HCT116 (cell line): ENCODE measurements around the gene TSHZ1. TPM values are rescaled to one million over a fixed set of nuclear protein-coding genes. Genes with fewer than 3 reads are reported as not detected.

Experiments
- ATAC-seq: fragments of 200-7000 bp; cut with Tn5 transposase; 2 replicates; pipeline ENCODE4 v1.9.1; 2020; ENCODE audit warnings: mild to moderate bottlenecking, moderate library complexity
- BruUV-seq: library from RNA; stranded (reverse); fragments of 400-500 nt; replicated peaks from 2 replicates; lab custom pipeline; 2021; lab: Mats Ljungman, UMichigan
- CTCF ChIA-PET: fragments of 300-600 bp; sonication (Branson Sonifier 250); formaldehyde crosslinking; loops from one replicate; lab custom pipeline; 2021; ENCODE audit warnings: antibody characterized with exemption; lab: Charles Lee
- POLR2A ChIA-PET: fragments of 300-600, 350-600 bp; sonication (Branson Sonifier 250); formaldehyde crosslinking; loops from one replicate; lab custom pipeline; 2021; ENCODE audit warnings: antibody characterized with exemption; lab: Charles Lee
- RAD21 ChIA-PET, 2 experiments: fragments of 300-600 bp; sonication (Branson Sonifier 250); formaldehyde crosslinking; loops; one replicate each; lab custom pipeline; 2023; ENCODE audit warnings: low total read pairs in 2 of 2; ENCODE audit not compliant: uncharacterized antibody in 2 of 2, unreplicated experiment in 2 of 2, low non-redundant PET in 1 of 2; lab: Charles Lee
- DNase-seq: peaks from one replicate; pipeline ENCODE4 v3.0.0-alpha.2; 2010; ENCODE audit warnings: low read depth, low spot score
- H2AFZ ChIP-seq: fragments of 200-600 bp; shearing (Covaris generic), sonication (generic); 2 replicates; pipeline ENCODE4 v1.6.1; 2017; ENCODE audit warnings: low read depth, mixed run types, mixed read lengths, antibody characterized with exemption, low read length; ENCODE audit not compliant: poor library complexity, severe bottlenecking
- H3K27ac ChIP-seq: 2 replicates; pipeline ENCODE4 v1.5.1; 2012; ENCODE audit warnings: low read depth, low read length
- H3K27me3 ChIP-seq: fragments of 200-600 bp; sonication (generic); 2 replicates; pipeline ENCODE4 v1.6.1; 2016; ENCODE audit warnings: mixed run types, low read length, mixed read lengths; ENCODE audit not compliant: insufficient read depth
- H3K36me3 ChIP-seq, 2 experiments: fragments of 200-500 bp in 1 of 2; fragments of 200-600 bp in 1 of 2; sonication (Bioruptor generic) in 1 of 2; sonication (generic) in 1 of 2; 2 replicates each; pipeline versions ENCODE4 v1.5.1 to v1.6.1; 2014 to 2016; ENCODE audit warnings: low read length in 2 of 2, inconsistent platforms in 1 of 2, mixed read lengths in 1 of 2, mixed run types in 1 of 2; ENCODE audit not compliant: insufficient read depth in 2 of 2, control insufficient read depth in 1 of 2
- H3K4me1 ChIP-seq, 2 experiments: fragments of 200-600 bp in 1 of 2; sonication (generic) in 1 of 2; 2 replicates each; pipeline versions ENCODE4 v1.5.1 to v1.6.1; 2012 to 2017; ENCODE audit warnings: low read length in 2 of 2, inconsistent platforms in 1 of 2, mild to moderate bottlenecking in 1 of 2, mixed read lengths in 1 of 2, mixed run types in 1 of 2, moderate library complexity in 1 of 2; ENCODE audit not compliant: insufficient read depth in 2 of 2, control insufficient read depth in 1 of 2
- H3K4me2 ChIP-seq: fragments of 200-600 bp; sonication (generic); 2 replicates; pipeline ENCODE4 v1.6.1; 2017; ENCODE audit warnings: mixed run types, low read length, mixed read lengths
- H3K4me3 ChIP-seq, 2 experiments: fragments of 200-600 bp in 1 of 2; sonication (generic) in 1 of 2; replicated peaks in 1 of 2; 2 replicates each; pipeline ENCODE4 v1.5.1; 2011 to 2016; ENCODE audit warnings: low read length in 2 of 2, control low read depth in 1 of 2, low read depth in 1 of 2, mild to moderate bottlenecking in 1 of 2, mixed read lengths in 1 of 2, mixed run types in 1 of 2
- H3K79me2 ChIP-seq: fragments of 200-600 bp; sonication (generic); 2 replicates; pipeline ENCODE4 v1.6.1; 2017; ENCODE audit warnings: mild to moderate bottlenecking, mixed run types, low read length, moderate library complexity, mixed read lengths; ENCODE audit not compliant: insufficient read depth
- H3K9ac ChIP-seq: fragments of 200-600 bp; sonication (generic); 2 replicates; pipeline ENCODE4 v1.6.1; 2016; ENCODE audit warnings: low read length, mixed read lengths
- H3K9me2 ChIP-seq: fragments of 200-600 bp; sonication (generic), shearing (Covaris generic); 2 replicates; pipeline ENCODE4 v1.6.1; 2017; ENCODE audit warnings: mixed run types, mild to moderate bottlenecking, moderate library complexity; ENCODE audit not compliant: insufficient read depth
- H3K9me3 ChIP-seq, 2 experiments: fragments of 200-500 bp in 1 of 2; fragments of 200-600 bp in 1 of 2; sonication (Bioruptor generic) in 1 of 2; sonication (generic) in 1 of 2; 2 replicates each; pipeline ENCODE4 v1.6.1; 2014 to 2017; ENCODE audit warnings: low read length in 2 of 2, mixed read lengths in 2 of 2, inconsistent platforms in 1 of 2, low read depth in 1 of 2, mild to moderate bottlenecking in 1 of 2, mixed run types in 1 of 2, moderate library complexity in 1 of 2; ENCODE audit not compliant: control insufficient read depth in 1 of 2, insufficient read depth in 1 of 2
- H4K20me1 ChIP-seq: fragments of 200-600 bp; sonication (generic), shearing (Covaris generic); 2 replicates; pipeline ENCODE4 v1.6.1; 2017; ENCODE audit warnings: mixed run types, mild to moderate bottlenecking, moderate library complexity; ENCODE audit not compliant: insufficient read depth
- CTCF ChIP-seq, 3 experiments: fragments of 200-600 bp in 1 of 3; sonication (generic) in 1 of 3; IDR thresholded peaks in 2 of 3; conservative IDR thresholded peaks in 1 of 3; 2 replicates each; pipeline ENCODE4 v1.5.1; 2012 to 2017; ENCODE audit warnings: low read depth in 2 of 3, low read length in 2 of 3, antibody characterized with exemption in 1 of 3, borderline replicate concordance in 1 of 3, control low read depth in 1 of 3, mild to moderate bottlenecking in 1 of 3, mixed read lengths in 1 of 3, mixed run types in 1 of 3, moderate library complexity in 1 of 3; ENCODE audit not compliant: insufficient read depth in 1 of 3
- EZH2phosphoT487 ChIP-seq: fragments of 200-600 bp; IDR thresholded peaks from 2 replicates; pipeline ENCODE4 v1.6.1; 2018; ENCODE audit warnings: antibody characterized with exemption, borderline replicate concordance
- POLR2A ChIP-seq: IDR thresholded peaks from 2 replicates; pipeline ENCODE4 v1.7.0; 2011; ENCODE audit warnings: borderline replicate concordance; ENCODE audit not compliant: insufficient read depth, insufficient read length; ENCODE audit errors: extremely low read depth
- POLR2AphosphoS5 ChIP-seq: IDR thresholded peaks from 2 replicates; pipeline ENCODE4 v1.6.1; 2011; ENCODE audit warnings: mild to moderate bottlenecking, low read depth, low read length, moderate library complexity
- RAD21 ChIP-seq: IDR thresholded peaks from 2 replicates; pipeline ENCODE4 v1.6.1; 2012; ENCODE audit warnings: low read depth, mild to moderate bottlenecking
- intact Hi-C: fragments of 100-400 bp; cut with micrococcal nuclease; formaldehyde crosslinking; loops from 2 replicates; pipeline ENCODE4 v1.10.0; 2022
- total RNA-seq: library from RNA; stranded (reverse); gene quantifications from one replicate; pipeline ENCODE4 v1.2.1, GENCODE V29; 2021; ENCODE audit not compliant: unreplicated experiment
- TF ChIP-seq, protein P1 (sequence below): IDR thresholded peaks from 2 replicates; pipeline ENCODE4 v1.6.1; 2012

Gene TSHZ1
- total RNA-seq, 1 experiment from 2014 or later: 5.7 TPM

- DNase-seq (no peak), ATAC-seq (peak; percentile 83)
- BruUV-seq: no TSS peak
- H3K4me2 ChIP-seq: no peak overlapping the region
- H3K27ac ChIP-seq: no peak overlapping the region
- no peak overlapping the region for H3K9ac ChIP-seq
- no peaks in the 10 kb centered on the region for H3K27me3 ChIP-seq
- no peaks in the 10 kb centered on the region for H3K4me1 ChIP-seq
- TF ChIP-seq POLR2A: no peak
- peak; percentile 29 to 50 (median 48); a peak in 4 of 6 replicates for TF ChIP-seq CTCF (IDR thresholded peaks at IDR 0.05 in 2 of 3, conservative IDR thresholded peaks at IDR 0.05 in 1 of 3; ENCODE audit: borderline replicate concordance in 1 of 3, insufficient read depth in 1 of 3, low read depth in 2 of 3, low read length in 2 of 3)
- peak; percentile 59 for TF ChIP-seq RAD21
- no peak for TF ChIP-seq POLR2AphosphoS5
- TF ChIP-seq, protein P1, sequence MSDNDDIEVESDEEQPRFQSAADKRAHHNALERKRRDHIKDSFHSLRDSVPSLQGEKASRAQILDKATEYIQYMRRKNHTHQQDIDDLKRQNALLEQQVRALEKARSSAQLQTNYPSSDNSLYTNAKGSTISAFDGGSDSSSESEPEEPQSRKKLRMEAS: no peak
- TF ChIP-seq EZH2phosphoT487: no peak
- no peak overlapping the region for H3K4me3 ChIP-seq
- ChIA-PET RAD21 (no interaction called here), CTCF (no interaction called here), POLR2A (no interaction called here)
- no peaks in the 10 kb centered on the region for H4K20me1 ChIP-seq
- intact Hi-C loops: loop anchor here (5.0 kb wide), 1 partner anchor 592 kb away; no protein-coding TSS in a partner anchor
- no peaks in the 10 kb centered on the region for H3K36me3 ChIP-seq
- H3K79me2 ChIP-seq: no peaks in the 10 kb centered on the region
- no peaks in the 10 kb centered on the region for H3K9me2 ChIP-seq
- no peaks in the 10 kb centered on the region for H3K9me3 ChIP-seq
- no peak overlapping the region for H2AFZ ChIP-seq
Measured at GRCh38 chr18:75244351-75245313, 34.0 kb downstream of the TSHZ1 start.
